ENCODE results near the gene DNMT1. TPM values are rescaled to one million over a fixed set of nuclear protein-coding genes. Genes with fewer than 3 reads are reported as not detected.
A peak's percentile ranks its signal among the peaks of the same experiment; 100 is the strongest.

Gene DNMT1
- total RNA-seq, 1 experiment from 2014 or later = 117 TPM

GRCh38 chr19:10226376-10227025 lies 31.7 kb upstream of the DNMT1 start:
- BruUV-seq (replicated peaks) = no TSS peak
- intact Hi-C loops (cut with micrococcal nuclease; ENCODE audit: unreplicated experiment) = no loop called here
- no peak for TF ChIP-seq CTCF (conservative IDR thresholded peaks at IDR 0.05)
- TF ChIP-seq EZH2 (IDR thresholded peaks at IDR 0.05; ENCODE audit: low read depth) = no peak
- Histone ChIP-seq H3K4me2 (no peak overlapping the region), H3F3A (ENCODE audit: insufficient read depth, low read depth) (peaks cover 20% of the 10 kb centered on the region; the same call in 1 of the 2 replicates), H3K9me2 (ENCODE audit: insufficient read depth) (no peaks in the 10 kb centered on the region), H3K27me3 (ENCODE audit: insufficient read depth, low read depth) (no peaks in the 10 kb centered on the region), H3K4me3 (no peak overlapping the region), H3K4me1 (replicated peaks; ENCODE audit: insufficient read depth) (0 out of 2 replicates have a peak, but pooled peaks cover 7% of the 10 kb centered on the region), H4K20me1 (ENCODE audit: insufficient read depth) (0 out of 2 replicates have a peak, but pooled peaks cover 4% of the 10 kb centered on the region), H2AFZ (no peak overlapping the region), H3K27ac (no peak overlapping the region), H3K9me3 (ENCODE audit: insufficient read depth, low read depth) (no peaks in the 10 kb centered on the region), H3K79me2 (ENCODE audit: low read depth) (no peaks in the 10 kb centered on the region), H3K36me3 (ENCODE audit: low read depth) (no peaks in the 10 kb centered on the region)
- CTCF ChIA-PET = no interaction called here
- POLR2A ChIA-PET (ENCODE audit: unreplicated experiment) = interaction anchor here (0.7 kb wide), 1 partner anchor 64 kb away, joined by 6 read pairs; no protein-coding TSS in a partner anchor
- DNase-seq = peak in 1 of 2 experiments; percentile 22

- Histone ChIP-seq H3K9me3 (ENCODE audit: insufficient read depth, low read depth) (no peaks in the 10 kb centered on the region), H3F3A (ENCODE audit: insufficient read depth, low read depth) (peaks cover 20% of the 10 kb centered on the region; the same call in 1 of the 2 replicates), H3K36me3 (ENCODE audit: low read depth) (no peaks in the 10 kb centered on the region), H3K27me3 (ENCODE audit: insufficient read depth, low read depth) (no peaks in the 10 kb centered on the region), H2AFZ (no peak overlapping the region), H3K79me2 (ENCODE audit: low read depth) (no peaks in the 10 kb centered on the region), H3K9me2 (ENCODE audit: insufficient read depth) (no peaks in the 10 kb centered on the region), H3K27ac (no peak overlapping the region), H3K4me2 (no peak overlapping the region), H4K20me1 (ENCODE audit: insufficient read depth) (0 out of 2 replicates have a peak, but pooled peaks cover 4% of the 10 kb centered on the region), H3K4me1 (replicated peaks; ENCODE audit: insufficient read depth) (0 out of 2 replicates have a peak, but pooled peaks cover 7% of the 10 kb centered on the region), H3K4me3 (no peak overlapping the region)
- intact Hi-C loops (cut with micrococcal nuclease; ENCODE audit: unreplicated experiment) = no loop called here
- POLR2A ChIA-PET (ENCODE audit: unreplicated experiment) = interaction anchor here (0.7 kb wide), 1 partner anchor 64 kb away, joined by 6 read pairs; no protein-coding TSS in a partner anchor
- no peak for TF ChIP-seq EZH2 (IDR thresholded peaks at IDR 0.05; ENCODE audit: low read depth)
- no peak for TF ChIP-seq CTCF (conservative IDR thresholded peaks at IDR 0.05)
- CTCF ChIA-PET = no interaction called here
- no TSS peak for BruUV-seq (replicated peaks)
- DNase-seq = peak in 1 of 2 experiments; percentile 20
These were observed 31.2 kb upstream of the DNMT1 start for GRCh38 chr19:10226021-10226375.

GRCh38 chr19:10224337-10224736 lies 29.6 kb upstream of the DNMT1 start:
- no peaks in the 10 kb centered on the region for H3K36me3 ChIP-seq (ENCODE audit: low read depth)
- H3K4me3 ChIP-seq = no peak overlapping the region
- ChIA-PET CTCF (no interaction called here), POLR2A (ENCODE audit: unreplicated experiment) (no interaction called here)
- no peaks in the 10 kb centered on the region for H3K79me2 ChIP-seq (ENCODE audit: low read depth)
- H3K27me3 ChIP-seq (ENCODE audit: insufficient read depth, low read depth) = no peaks in the 10 kb centered on the region
- H3K27ac ChIP-seq = no peak overlapping the region
- no peak overlapping the region for H3K4me2 ChIP-seq
- H3K9me3 ChIP-seq (ENCODE audit: insufficient read depth, low read depth) = no peaks in the 10 kb centered on the region
- 0 out of 2 replicates have a peak, but pooled peaks cover 4% of the 10 kb centered on the region for H4K20me1 ChIP-seq (ENCODE audit: insufficient read depth)
- no peaks in the 10 kb centered on the region for H3K9me2 ChIP-seq (ENCODE audit: insufficient read depth)
- H3F3A ChIP-seq (ENCODE audit: insufficient read depth, low read depth) = peaks cover 25% of the 10 kb centered on the region; the same call in 1 of the 2 replicates
- H2AFZ ChIP-seq = no peak overlapping the region
- TF ChIP-seq CTCF (conservative IDR thresholded peaks at IDR 0.05) (no peak), EZH2 (IDR thresholded peaks at IDR 0.05; ENCODE audit: low read depth) (no peak)
- H3K4me1 ChIP-seq (replicated peaks; ENCODE audit: insufficient read depth) = peaks cover 3% of the 10 kb centered on the region
- intact Hi-C loops (cut with micrococcal nuclease; ENCODE audit: unreplicated experiment) = no loop called here
- DNase-seq = no peak
- BruUV-seq (replicated peaks) = no TSS peak
